Natural killer cell treated with Interleukin-12 subunit alpha and Interleukin-12 subunit beta and Interleukin-15 and Interleukin-18, amount 100 ng/mL, for 72 hours (primary cell): Measurements from ENCODE around the gene TNNC2. TPM values are rescaled to one million over a fixed set of nuclear protein-coding genes. Genes with fewer than 3 reads are reported as not detected.

Source experiments
- ATAC-seq, 2 donors: fragments of 150-1000 bp; cut with Tn5 transposase in 1 of 2; sonication (Bioruptor Pico), chemical (Tn5 transposase) in 1 of 2; 2 replicates each; pipeline ENCODE4 v1.10.0; 2021
- DNase-seq: peaks from one replicate; pipeline ENCODE4 v3.0.0; 2022; ENCODE audit warnings: low spot score
- H3K27ac Mint-ChIP-seq, 2 donors: 1 replicate in 1 of 2; 2 replicates in 1 of 2; pipeline ENCODE4 v1.8.0; 2022; ENCODE audit warnings: mixed read lengths in 2 of 2, mild to moderate bottlenecking in 1 of 2, moderate library complexity in 1 of 2
- H3K27me3 Mint-ChIP-seq, 2 donors: 1 replicate in 1 of 2; 2 replicates in 1 of 2; pipeline ENCODE4 v1.8.0; 2022; ENCODE audit warnings: mixed read lengths in 2 of 2
- H3K36me3 Mint-ChIP-seq: one replicate; pipeline ENCODE4 v1.8.0; 2022; ENCODE audit warnings: mixed read lengths
- H3K4me1 Mint-ChIP-seq, 2 donors: 1 replicate in 1 of 2; 2 replicates in 1 of 2; pipeline ENCODE4 v1.8.0; 2022; ENCODE audit warnings: low read depth in 2 of 2, mixed read lengths in 2 of 2, mild to moderate bottlenecking in 1 of 2
- H3K4me3 Mint-ChIP-seq: one replicate; pipeline ENCODE4 v1.8.0; 2022; ENCODE audit warnings: mixed read lengths
- H3K9me3 Mint-ChIP-seq: 2 replicates; pipeline ENCODE4 v1.8.0; 2022; ENCODE audit warnings: mixed read lengths
- total RNA-seq, 2 donors: library from RNA; stranded (reverse); gene quantifications; one replicate each; pipeline ENCODE4 v1.2.3, GENCODE V29; 2022

Gene TNNC2
- total RNA-seq, 2 donors from 2014 or later = not detected

- Mint-ChIP-seq H3K9me3 (no peaks in the 10 kb centered on the region), H3K36me3 (no peaks in the 10 kb centered on the region), H3K4me3 (peak overlapping the region; percentile 95), H3K27ac (peak overlapping the region; percentile 96 to 97), H3K27me3 (no peaks in the 10 kb centered on the region), H3K4me1 (peaks cover 26 to 38% of the 10 kb centered on the region in 2 donors)
- DNase-seq (peak; percentile 63), ATAC-seq (peak; percentile 58 to 64)
Measured at GRCh38 chr20:45857882-45858216, 30.7 kb upstream of the TNNC2 start.

- DNase-seq (peak; percentile 99), ATAC-seq (peak; percentile 97 to 98)
- H3K4me3 Mint-ChIP-seq = peak within 1 kb of the TSS; percentile 95
- peaks cover 26 to 38% of the 10 kb centered on the region in 2 donors for H3K4me1 Mint-ChIP-seq
- H3K36me3 Mint-ChIP-seq = no peaks in the 10 kb centered on the region
- H3K27ac Mint-ChIP-seq = peak within 1 kb of the TSS; percentile 96 to 97
- no peaks in the 10 kb centered on the region for H3K9me3 Mint-ChIP-seq
- no peaks in the 10 kb centered on the region for H3K27me3 Mint-ChIP-seq
Measured at GRCh38 chr20:45857114-45857881, 30.2 kb upstream of the TNNC2 start, which contains the start of the genes ACOT8 and ZSWIM3. TSS of gene ACOT8 (minus strand) at chr20:45857392. CDS start at chr20:45857315, 77 bp downstream. TSS of gene ZSWIM3 (plus strand) at chr20:45857614. CDS start at chr20:45857826, 212 bp downstream.

- no peaks in the 10 kb centered on the region for H3K27me3 Mint-ChIP-seq
- DNase-seq (no peak), ATAC-seq (no peak)
- H3K27ac Mint-ChIP-seq = no peak overlapping the region
- no peaks in the 10 kb centered on the region for H3K36me3 Mint-ChIP-seq
- H3K4me1 Mint-ChIP-seq = peaks cover 19 to 23% of the 10 kb centered on the region in 2 donors
- no peak overlapping the region for H3K4me3 Mint-ChIP-seq
- no peaks in the 10 kb centered on the region for H3K9me3 Mint-ChIP-seq
Measured at GRCh38 chr20:45853484-45853883, 26.4 kb upstream of the TNNC2 start.

- DNase-seq (no peak), ATAC-seq (no peak)
- no peaks in the 10 kb centered on the region for H3K9me3 Mint-ChIP-seq
- H3K27me3 Mint-ChIP-seq = no peaks in the 10 kb centered on the region
- no peak overlapping the region for H3K27ac Mint-ChIP-seq
- H3K36me3 Mint-ChIP-seq = no peaks in the 10 kb centered on the region
- no peak overlapping the region for H3K4me3 Mint-ChIP-seq
- peaks cover 12 to 13% of the 10 kb centered on the region in 2 donors for H3K4me1 Mint-ChIP-seq
Measured at GRCh38 chr20:45852326-45852725, 25.2 kb upstream of the TNNC2 start.

GRCh38 chr20:45851501-45851900, 24.4 kb upstream of the TNNC2 start:
- Mint-ChIP-seq H3K27me3 (no peaks in the 10 kb centered on the region), H3K36me3 (no peaks in the 10 kb centered on the region), H3K27ac (no peak overlapping the region), H3K4me1 (peaks cover 10 to 13% of the 10 kb centered on the region in 2 donors), H3K4me3 (no peak overlapping the region), H3K9me3 (no peaks in the 10 kb centered on the region)
- DNase-seq (no peak), ATAC-seq (no peak)

GRCh38 chr20:45850926-45851325, 23.8 kb upstream of the TNNC2 start:
- no peak for ATAC-seq
- Mint-ChIP-seq H3K36me3 (no peaks in the 10 kb centered on the region), H3K27ac (no peak overlapping the region)

GRCh38 chr20:45850238-45850637, 23.1 kb upstream of the TNNC2 start:
- no peak for DNase-seq
- Mint-ChIP-seq H3K36me3 (no peaks in the 10 kb centered on the region), H3K27me3 (no peaks in the 10 kb centered on the region), H3K9me3 (no peaks in the 10 kb centered on the region), H3K27ac (no peak overlapping the region), H3K4me3 (no peak overlapping the region), H3K4me1 (peaks cover 5 to 13% of the 10 kb centered on the region in 2 donors)
- ATAC-seq = no peak

More at GRCh38 chr20:45850926-45851325, 23.8 kb upstream of the TNNC2 start:
- DNase-seq = no peak
- no peaks in the 10 kb centered on the region for H3K9me3 Mint-ChIP-seq
- H3K27me3 Mint-ChIP-seq = no peaks in the 10 kb centered on the region
- H3K4me1 Mint-ChIP-seq = peaks cover 5 to 13% of the 10 kb centered on the region in 2 donors
- H3K4me3 Mint-ChIP-seq = no peak overlapping the region

- H3K4me3 Mint-ChIP-seq = no peak overlapping the region
- H3K9me3 Mint-ChIP-seq = no peaks in the 10 kb centered on the region
- H3K4me1 Mint-ChIP-seq = peaks cover 5 to 6% of the 10 kb centered on the region in 2 donors
- H3K27me3 Mint-ChIP-seq = no peaks in the 10 kb centered on the region
- DNase-seq = no peak
- peaks cover 5% of the 10 kb centered on the region for H3K36me3 Mint-ChIP-seq
- ATAC-seq = no peak
- no peak overlapping the region for H3K27ac Mint-ChIP-seq
Measured at GRCh38 chr20:45848969-45849582, 22.0 kb upstream of the TNNC2 start.

GRCh38 chr20:45848421-45848820, 21.3 kb upstream of the TNNC2 start:
- Mint-ChIP-seq H3K27ac (no peak overlapping the region), H3K4me1 (peaks cover 2 to 6% of the 10 kb centered on the region in 2 donors), H3K27me3 (no peaks in the 10 kb centered on the region), H3K9me3 (no peaks in the 10 kb centered on the region), H3K36me3 (peaks cover 5% of the 10 kb centered on the region), H3K4me3 (no peak overlapping the region)
- no peak for ATAC-seq
- DNase-seq = no peak

GRCh38 chr20:45845452-45845851, 18.3 kb upstream of the TNNC2 start:
- no peak for ATAC-seq
- H3K4me3 Mint-ChIP-seq = no peak overlapping the region
- no peak overlapping the region for H3K27ac Mint-ChIP-seq
- H3K36me3 Mint-ChIP-seq = peaks cover 5% of the 10 kb centered on the region
- no peaks in the 10 kb centered on the region for H3K27me3 Mint-ChIP-seq
- no peak for DNase-seq
- H3K9me3 Mint-ChIP-seq = no peaks in the 10 kb centered on the region
- peaks cover 5 to 12% of the 10 kb centered on the region in 2 donors for H3K4me1 Mint-ChIP-seq

- Mint-ChIP-seq H3K27me3 (no peaks in the 10 kb centered on the region), H3K4me3 (no peak overlapping the region), H3K9me3 (no peaks in the 10 kb centered on the region), H3K36me3 (peaks cover 5% of the 10 kb centered on the region), H3K4me1 (peaks cover 5 to 12% of the 10 kb centered on the region in 2 donors), H3K27ac (no peak overlapping the region)
- ATAC-seq (no peak), DNase-seq (no peak)
Measured at GRCh38 chr20:45843506-45843905, 16.4 kb upstream of the TNNC2 start.

- Mint-ChIP-seq H3K4me3 (no peak overlapping the region), H3K4me1 (peaks cover 5 to 10% of the 10 kb centered on the region in 2 donors), H3K27ac (peak overlapping the region; percentile 37 to 75), H3K36me3 (peaks cover 5% of the 10 kb centered on the region), H3K27me3 (no peaks in the 10 kb centered on the region), H3K9me3 (no peaks in the 10 kb centered on the region)
- peak; percentile 58 to 70 for ATAC-seq
- no peak for DNase-seq
Measured at GRCh38 chr20:45842169-45842812, 15.2 kb upstream of the TNNC2 start.

GRCh38 chr20:45841407-45842129, 14.5 kb upstream of the TNNC2 start:
- H3K9me3 Mint-ChIP-seq = no peaks in the 10 kb centered on the region
- H3K27me3 Mint-ChIP-seq = no peaks in the 10 kb centered on the region
- peaks cover 5% of the 10 kb centered on the region for H3K36me3 Mint-ChIP-seq

More at GRCh38 chr20:45841407-45842129, 14.5 kb upstream of the TNNC2 start:
- Mint-ChIP-seq H3K27ac (peak overlapping the region in 1 of 2 donors; percentile 75), H3K4me1 (peaks cover 5 to 10% of the 10 kb centered on the region in 2 donors), H3K4me3 (no peak overlapping the region)
- DNase-seq (no peak), ATAC-seq (no peak)
